Measurements from ENCODE around the gene L3HYPDH.

Gene L3HYPDH

DNA sequence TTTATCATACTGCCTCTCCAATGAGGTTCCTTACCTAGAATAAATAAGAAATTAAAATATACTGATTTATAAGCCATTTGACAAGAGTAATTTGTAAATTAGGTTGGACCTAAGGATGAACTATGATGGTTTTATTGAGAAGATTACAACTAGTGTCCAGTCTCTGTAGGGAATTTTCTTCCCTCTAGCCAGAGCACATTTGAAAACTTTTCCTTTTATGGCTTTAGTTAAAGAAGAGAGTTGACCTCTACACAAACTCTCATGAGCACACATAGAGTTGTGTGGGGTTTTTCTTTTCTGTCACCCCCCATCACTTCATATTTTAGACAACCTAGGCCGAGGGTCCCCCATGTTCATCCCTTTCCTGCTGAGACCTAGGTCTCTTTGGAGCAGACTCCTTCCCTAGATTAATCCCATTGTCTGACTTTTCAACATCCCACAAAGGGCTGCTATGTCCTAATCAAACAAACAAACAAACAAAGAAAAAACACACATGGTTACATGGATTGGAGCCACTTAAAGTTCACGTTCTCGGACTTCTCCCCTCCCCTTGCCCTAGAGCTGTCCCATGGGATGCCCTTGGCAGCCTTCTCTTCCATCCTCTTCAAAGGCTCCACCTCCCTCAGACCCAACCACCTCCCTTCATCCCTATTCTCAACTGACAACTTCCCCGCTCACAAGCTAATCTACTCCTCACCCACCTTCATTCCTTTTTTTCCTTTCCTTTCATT, 59.7 kb downstream of the L3HYPDH start:
- DNase-seq, result no peak

Data from stimulated activated CD4-positive, alpha-beta T cell treated with anti-CD3 and anti-CD28 coated beads, Interleukin-2, amount 100 ng/mL, for 24 hours (primary cell).